Mesangial cell (primary cell): Measurements from ENCODE around the gene JADE1. TPM values are rescaled to one million over a fixed set of nuclear protein-coding genes. Genes with fewer than 3 reads are reported as not detected.

Source experiments
- total RNA-seq: library from RNA; depleted of rRNA; stranded (reverse); fragments of >200 nt; gene quantifications from 2 replicates; pipeline ENCODE4 v1.2.3, GENCODE V29; 2015

Gene JADE1
- total RNA-seq, result 26.9 and 27.5 TPM in 2 replicates

GRCh38 chr4:128809477-128810330 lies at the start of gene JADE1:
Gene JADE1, plus strand, starts transcription at chr4:128809700. Its CDS starts 22,059 bp downstream, at chr4:128831759.

